Gastroesophageal sphincter (tissue), 4 donors: ENCODE measurements around the gene TTC39C. TPM values are rescaled to one million over a fixed set of nuclear protein-coding genes. Genes with fewer than 3 reads are reported as not detected.
A peak's percentile ranks its signal among the peaks of the same experiment; 100 is the strongest.

Experiments
- ATAC-seq: fragments of 150-250 bp; one replicate; pipeline ENCODE4 v1.9.1; 2016; ENCODE audit warnings: mild to moderate bottlenecking, moderate library complexity
- H3K27ac ChIP-seq, 4 donors: fragments of 200-600 bp; sonication (generic) in 3 of 4; 1 replicate in 3 of 4; 2 replicates in 1 of 4; pipeline ENCODE4 v1.5.1; 2016 to 2019
- H3K27me3 ChIP-seq: fragments of 200-600 bp; sonication (generic); one replicate; pipeline ENCODE4 v1.5.1; 2019
- H3K36me3 ChIP-seq, 2 donors: fragments of 200-600 bp; sonication (generic); one replicate each; pipeline ENCODE4 v1.5.1; 2019; ENCODE audit warnings: control low read depth in 1 of 2
- H3K4me1 ChIP-seq, 3 donors: fragments of 200-600 bp; sonication (generic); 1 replicate in 2 of 3; 2 replicates in 1 of 3; pipeline ENCODE4 v1.5.1; 2016 to 2019; ENCODE audit warnings: control low read depth in 2 of 3
- H3K4me3 ChIP-seq, 2 donors: fragments of 200-600 bp; sonication (generic); one replicate each; pipeline ENCODE4 v1.5.1; 2019; ENCODE audit warnings: mild to moderate bottlenecking in 1 of 2, moderate library complexity in 1 of 2
- H3K9me3 ChIP-seq, 3 donors: fragments of 200-600 bp; sonication (generic); one replicate each; pipeline ENCODE4 v1.5.1; 2017 to 2019; ENCODE audit warnings: control low read depth in 2 of 3
- EP300 ChIP-seq: sonication (generic); formaldehyde crosslinking; IDR thresholded peaks from one replicate; pipeline ENCODE4 v1.6.1; 2017; ENCODE audit warnings: antibody characterized with exemption, mild to moderate bottlenecking
- POLR2A ChIP-seq, 2 donors: fragments of 450-650 bp; IDR thresholded peaks; one replicate each; pipeline ENCODE4 v1.6.1; 2017; ENCODE audit warnings: antibody characterized with exemption in 2 of 2, mild to moderate bottlenecking in 2 of 2, moderate library complexity in 1 of 2
- POLR2AphosphoS5 ChIP-seq: sonication (generic); formaldehyde crosslinking; IDR thresholded peaks from one replicate; pipeline ENCODE4 v1.6.1; 2017; ENCODE audit warnings: antibody characterized with exemption
- WGBS, 2 donors: methylation state at CpG; one replicate each; pipeline ENCODE4 v1.1.5; 2018; ENCODE audit warnings: low coverage in 1 of 2; 5-methylcytosine and 5-hydroxymethylcytosine counted together
- total RNA-seq, 4 donors: library from RNA; depleted of rRNA; stranded (reverse); fragments of >200 nt; gene quantifications; one replicate each; pipeline ENCODE4 v1.1.0, GENCODE V29; 2016
- TF ChIP-seq, protein P1 (sequence below), 4 experiments: fragments of 200-600 bp in 2 of 4; fragments of 450-650 bp in 2 of 4; sonication (generic) in 1 of 4; IDR thresholded peaks; one replicate each; pipeline ENCODE4 v1.5.1; 2017 to 2019; ENCODE audit warnings: antibody characterized with exemption in 4 of 4, mild to moderate bottlenecking in 2 of 4, moderate library complexity in 2 of 4

The TTC39C gene
- total RNA-seq, 4 donors from 2014 or later, result 20.9 to 37.7 (median 33.6) TPM

DNA sequence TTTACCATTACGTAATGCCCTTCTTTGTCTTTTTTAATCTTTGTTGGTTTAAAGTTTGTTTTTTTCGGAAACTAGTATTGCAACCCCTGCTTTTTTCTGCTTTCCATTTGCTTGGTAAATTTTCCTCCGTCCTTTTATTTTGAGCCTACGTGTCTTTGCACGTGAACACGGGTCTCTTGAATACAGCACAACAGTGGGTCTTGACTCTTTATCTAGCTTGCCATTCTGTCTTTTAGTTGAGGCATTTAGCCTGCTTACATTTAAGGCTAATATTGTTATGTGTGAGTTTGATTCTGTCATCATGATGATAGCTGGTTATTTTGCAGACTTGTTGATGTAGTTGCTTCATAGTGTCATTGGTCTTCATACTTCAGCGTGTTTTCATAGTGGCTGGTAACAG lies 37.5 kb upstream of the TTC39C start:
- H3K4me3 ChIP-seq, result no peak overlapping the region
- H3K27ac ChIP-seq, result no peak overlapping the region
- WGBS, 2 donors, result 91 to 99% methylated on average over 5 to 7 of the region's 7 CpGs
- TF ChIP-seq, protein P1, sequence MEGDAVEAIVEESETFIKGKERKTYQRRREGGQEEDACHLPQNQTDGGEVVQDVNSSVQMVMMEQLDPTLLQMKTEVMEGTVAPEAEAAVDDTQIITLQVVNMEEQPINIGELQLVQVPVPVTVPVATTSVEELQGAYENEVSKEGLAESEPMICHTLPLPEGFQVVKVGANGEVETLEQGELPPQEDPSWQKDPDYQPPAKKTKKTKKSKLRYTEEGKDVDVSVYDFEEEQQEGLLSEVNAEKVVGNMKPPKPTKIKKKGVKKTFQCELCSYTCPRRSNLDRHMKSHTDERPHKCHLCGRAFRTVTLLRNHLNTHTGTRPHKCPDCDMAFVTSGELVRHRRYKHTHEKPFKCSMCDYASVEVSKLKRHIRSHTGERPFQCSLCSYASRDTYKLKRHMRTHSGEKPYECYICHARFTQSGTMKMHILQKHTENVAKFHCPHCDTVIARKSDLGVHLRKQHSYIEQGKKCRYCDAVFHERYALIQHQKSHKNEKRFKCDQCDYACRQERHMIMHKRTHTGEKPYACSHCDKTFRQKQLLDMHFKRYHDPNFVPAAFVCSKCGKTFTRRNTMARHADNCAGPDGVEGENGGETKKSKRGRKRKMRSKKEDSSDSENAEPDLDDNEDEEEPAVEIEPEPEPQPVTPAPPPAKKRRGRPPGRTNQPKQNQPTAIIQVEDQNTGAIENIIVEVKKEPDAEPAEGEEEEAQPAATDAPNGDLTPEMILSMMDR (IDR thresholded peaks at IDR 0.05), result no peak
- TF ChIP-seq POLR2AphosphoS5 (no peak), EP300 (no peak), POLR2A (IDR thresholded peaks at IDR 0.05) (no peak)
- no peaks in the 10 kb centered on the region for H3K27me3 ChIP-seq
- H3K4me1 ChIP-seq, result peaks cover 3 to 13% (median 7%) of the 10 kb centered on the region in 3 donors
- no peaks in the 10 kb centered on the region for H3K36me3 ChIP-seq
- ATAC-seq, result no peak
- no peaks in the 10 kb centered on the region for H3K9me3 ChIP-seq

DNA sequence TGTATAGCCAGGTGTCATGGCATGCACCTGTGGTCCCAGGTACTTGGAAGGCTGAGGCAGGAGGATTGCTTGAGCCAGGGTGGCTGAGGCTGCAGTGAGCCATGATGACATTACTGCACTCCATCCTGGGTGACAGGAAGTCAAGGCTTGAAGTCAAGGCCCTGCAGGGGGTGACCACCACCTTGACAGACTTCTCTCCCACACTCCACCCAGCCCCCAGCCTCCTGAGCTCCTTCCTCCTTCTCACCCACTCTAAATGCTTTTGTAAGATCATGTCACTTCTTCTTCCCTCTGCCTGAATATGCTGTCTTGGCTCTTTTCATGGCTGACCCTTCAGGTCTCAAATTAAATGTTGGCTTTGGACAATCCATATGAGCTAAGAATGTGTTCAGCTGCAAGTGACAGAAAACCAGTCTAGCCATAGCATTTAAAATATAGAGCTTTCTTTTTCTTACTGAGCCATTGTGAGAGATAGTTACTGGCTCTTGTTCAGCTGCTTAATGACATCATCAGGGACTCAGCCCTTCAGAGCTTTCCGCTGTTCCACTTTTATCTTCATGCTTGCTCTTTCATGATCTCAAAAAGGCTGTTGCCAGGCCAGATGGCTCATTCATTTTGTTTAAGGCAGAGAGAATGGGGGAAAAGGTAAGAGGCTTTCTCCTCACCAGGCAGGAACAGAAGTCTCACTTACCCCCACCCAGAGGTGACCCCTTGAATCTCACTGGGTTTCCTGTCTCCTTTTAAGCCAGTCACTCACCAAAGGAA lies 36.7 kb upstream of the TTC39C start:
- 60 to 70% methylated on average over 1 of the region's 1 CpG for WGBS, 2 donors
- Histone ChIP-seq H3K9me3 (no peaks in the 10 kb centered on the region), H3K27ac (no peak overlapping the region), H3K27me3 (no peaks in the 10 kb centered on the region), H3K4me1 (peaks cover 3 to 21% (median 14%) of the 10 kb centered on the region in 3 donors), H3K36me3 (no peaks in the 10 kb centered on the region), H3K4me3 (no peak overlapping the region)
- no peak for ATAC-seq
- TF ChIP-seq POLR2AphosphoS5 (no peak), EP300 (no peak), POLR2A (IDR thresholded peaks at IDR 0.05) (no peak)
- TF ChIP-seq, protein P1 (IDR thresholded peaks at IDR 0.05), result no peak

DNA sequence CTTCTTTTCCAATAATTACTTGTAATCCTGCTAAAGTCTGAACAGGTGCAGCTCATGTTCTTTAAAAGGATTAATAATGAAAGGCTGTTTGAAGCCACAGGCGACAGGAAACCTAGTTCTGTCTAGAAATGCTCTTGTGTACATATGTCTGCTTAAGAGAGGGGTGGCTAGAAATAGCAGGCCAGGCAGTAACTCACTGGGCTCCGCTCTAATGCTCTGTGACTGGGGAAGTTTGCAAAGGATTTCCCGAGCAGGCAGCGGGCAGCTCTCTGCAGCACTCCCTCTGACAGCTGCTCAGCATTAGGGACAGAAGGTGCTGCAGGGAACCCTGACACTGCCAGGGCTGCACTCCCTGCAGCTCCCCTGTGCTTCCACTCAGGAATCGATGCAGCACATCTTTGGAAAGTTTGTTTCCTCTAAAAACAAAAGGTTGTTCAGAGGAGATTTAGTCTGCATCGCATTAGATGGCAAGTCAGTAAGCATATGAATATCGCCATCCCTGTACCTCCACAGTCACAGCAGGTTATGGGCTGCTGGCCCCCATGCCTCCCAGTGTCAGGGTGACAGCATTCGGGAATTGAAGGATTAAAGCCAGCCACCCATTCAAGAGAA lies 33.1 kb upstream of the TTC39C start:
- H3K9me3 ChIP-seq, result no peaks in the 10 kb centered on the region
- no peaks in the 10 kb centered on the region for H3K27me3 ChIP-seq
- peaks cover 3 to 27% (median 14%) of the 10 kb centered on the region in 3 donors for H3K4me1 ChIP-seq
- H3K27ac ChIP-seq, result peak overlapping the region; percentile 75 to 90 (median 84)
- 48 to 52% methylated on average over 3 to 8 of the region's 8 CpGs for WGBS, 2 donors
- H3K36me3 ChIP-seq, result no peaks in the 10 kb centered on the region
- peak overlapping the region in 1 of 2 donors; percentile 30 for H3K4me3 ChIP-seq
- peak; percentile 24 for ATAC-seq
- TF ChIP-seq POLR2AphosphoS5, result no peak
- TF ChIP-seq POLR2A (IDR thresholded peaks at IDR 0.05), result no peak
- TF ChIP-seq, protein P1 (IDR thresholded peaks at IDR 0.05), result no peak

DNA sequence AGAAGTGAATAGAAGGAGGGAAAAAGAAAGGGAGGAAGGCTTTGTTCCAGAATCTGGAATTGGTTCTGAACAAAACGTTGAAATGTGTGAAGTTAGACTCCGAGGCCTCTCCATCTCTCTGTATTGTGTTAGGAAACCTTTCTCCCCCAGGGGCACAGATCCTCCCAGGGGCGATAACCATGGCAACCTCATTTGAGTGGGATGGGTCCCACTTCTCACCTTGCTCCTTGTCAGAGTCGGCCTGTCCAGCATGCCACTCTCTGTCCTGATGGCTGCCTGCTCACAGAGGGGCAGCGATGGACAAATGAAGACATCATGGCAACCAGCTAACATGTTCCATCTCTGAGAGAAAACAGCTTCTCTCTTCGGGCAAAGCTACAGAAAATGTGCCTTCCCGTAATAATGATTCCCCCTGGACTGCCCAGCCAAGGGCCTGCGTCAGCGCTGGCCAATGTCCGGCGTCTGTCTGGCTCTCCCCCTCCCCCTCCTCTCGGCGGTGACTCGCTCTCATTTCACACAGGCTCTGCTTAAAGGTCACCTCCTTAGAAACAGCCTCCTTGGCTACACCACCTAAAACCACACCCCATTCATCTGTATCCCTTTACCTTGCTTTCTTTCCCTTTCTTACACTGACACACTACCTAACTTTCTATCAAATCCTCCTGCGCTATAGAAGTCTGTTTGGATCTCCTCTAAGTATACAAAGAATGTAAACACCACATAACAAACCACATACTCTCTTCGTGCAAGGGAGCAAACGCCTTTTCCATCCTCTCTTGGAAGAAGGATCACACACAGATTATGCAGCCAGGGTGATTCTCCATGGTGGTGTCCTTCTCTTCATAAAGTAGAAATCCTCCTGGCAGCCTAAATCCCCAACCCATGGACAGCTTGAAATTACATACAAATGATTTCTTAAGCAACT lies 32.1 kb upstream of the TTC39C start:
- TF ChIP-seq EP300 (no peak), POLR2AphosphoS5 (peak; percentile 97), POLR2A (IDR thresholded peaks at IDR 0.05) (peak; percentile 18 to 19)
- TF ChIP-seq, protein P1 (IDR thresholded peaks at IDR 0.05), result no peak
- Histone ChIP-seq H3K4me3 (peak overlapping the region in 1 of 2 donors; percentile 30), H3K4me1 (peaks cover 3 to 27% (median 14%) of the 10 kb centered on the region in 3 donors), H3K27ac (peak overlapping the region; percentile 75 to 90 (median 84)), H3K9me3 (no peaks in the 10 kb centered on the region), H3K36me3 (no peaks in the 10 kb centered on the region), H3K27me3 (no peaks in the 10 kb centered on the region)
- WGBS, 2 donors, result 11 to 40% methylated on average over 5 to 16 of the region's 17 CpGs
- ATAC-seq, result peak; percentile 94
